SK-N-SH treated with all-trans-retinoic acid at 6 μM for 48 hours (cell line): ENCODE measurements around the gene RMND1.
A peak's percentile ranks its signal among the peaks of the same experiment; 100 is the strongest.

Experiments
- ATAC-seq: fragments of 200-7000 bp; cut with Tn5 transposase; 3 replicates; pipeline ENCODE4 v1.9.1; 2020; ENCODE audit warnings: mild to moderate bottlenecking, moderate library complexity
- ARNTL ChIP-seq: fragments of 450-650 bp; formaldehyde crosslinking; IDR thresholded peaks from 2 replicates; pipeline ENCODE4 v1.5.0; 2020; ENCODE audit warnings: low read depth, mild to moderate bottlenecking, moderate library complexity, borderline replicate concordance
- BACH2 ChIP-seq: fragments of 250-450 bp; sonication (Bioruptor Pico); IDR thresholded peaks from 2 replicates; pipeline ENCODE4 v1.9.0; 2021; ENCODE audit warnings: mild to moderate bottlenecking, borderline replicate concordance
- CREB5 ChIP-seq: fragments of 250-450 bp; sonication (Bioruptor Pico); IDR thresholded peaks from 2 replicates; pipeline ENCODE4 v1.5.1; 2020; ENCODE audit warnings: low read depth, mild to moderate bottlenecking, moderate library complexity
- CSDC2 ChIP-seq: fragments of 250-450 bp; sonication (Bioruptor Pico); IDR thresholded peaks from 2 replicates; pipeline ENCODE4 v1.5.0; 2020; ENCODE audit warnings: mild to moderate bottlenecking, moderate library complexity
- CSRNP3 ChIP-seq: fragments of 250-450 bp; sonication (Bioruptor Pico); IDR thresholded peaks from 2 replicates; pipeline ENCODE4 v1.5.1; 2021; ENCODE audit warnings: mild to moderate bottlenecking, moderate library complexity
- GLIS3 ChIP-seq: fragments of 250-450 bp; sonication (Bioruptor Pico); IDR thresholded peaks from 2 replicates; pipeline ENCODE4 v1.5.0; 2020; ENCODE audit warnings: mild to moderate bottlenecking, moderate library complexity
- ISL1 ChIP-seq: fragments of 250-450 bp; sonication (Bioruptor Pico); IDR thresholded peaks from 2 replicates; pipeline ENCODE4 v2.1.2; 2022; ENCODE audit warnings: mild to moderate bottlenecking, moderate library complexity
- OSR1 ChIP-seq: fragments of 250-450 bp; sonication (Bioruptor Pico); IDR thresholded peaks from 2 replicates; pipeline ENCODE4 v1.8.0; 2022; ENCODE audit warnings: moderate library complexity, mild to moderate bottlenecking, inconsistent platforms
- PPARA ChIP-seq: fragments of 250-450 bp; sonication (Bioruptor Pico); IDR thresholded peaks from 2 replicates; pipeline ENCODE4 v1.5.0; 2020; ENCODE audit warnings: mild to moderate bottlenecking, borderline replicate concordance
- RARB ChIP-seq: fragments of 250-450 bp; sonication (Bioruptor Pico); IDR thresholded peaks from 2 replicates; pipeline ENCODE4 v1.8.0; 2021; ENCODE audit warnings: mild to moderate bottlenecking, moderate library complexity
- SNAI2 ChIP-seq: fragments of 250-450 bp; sonication (Bioruptor Pico); IDR thresholded peaks from 2 replicates; pipeline ENCODE4 v1.5.0; 2020; ENCODE audit warnings: mild to moderate bottlenecking, moderate library complexity
- TCF4 ChIP-seq: fragments of 250-450 bp; sonication (Bioruptor Pico); IDR thresholded peaks from 2 replicates; pipeline ENCODE4 v1.8.0; 2021; ENCODE audit warnings: mild to moderate bottlenecking, moderate library complexity, borderline replicate concordance
- TOX ChIP-seq: fragments of 250-450 bp; sonication (Bioruptor Pico); IDR thresholded peaks from 2 replicates; pipeline ENCODE4 v1.8.0; 2021; ENCODE audit warnings: mild to moderate bottlenecking, moderate library complexity, borderline replicate concordance
- TSHZ2 ChIP-seq: fragments of 250-450 bp; sonication (Bioruptor Pico); IDR thresholded peaks from 2 replicates; pipeline ENCODE4 v1.5.0; 2020; ENCODE audit warnings: mild to moderate bottlenecking, moderate library complexity
- ZFP3 ChIP-seq: fragments of 250-450 bp; sonication (Bioruptor Pico); IDR thresholded peaks from 2 replicates; pipeline ENCODE4 v1.5.0; 2020; ENCODE audit warnings: mild to moderate bottlenecking, moderate library complexity
- ZFP30 ChIP-seq: fragments of 450-650 bp; formaldehyde crosslinking; IDR thresholded peaks from 2 replicates; pipeline ENCODE4 v1.5.0; 2022; ENCODE audit warnings: mild to moderate bottlenecking, moderate library complexity
- ZNF565 ChIP-seq: fragments of 450-650 bp; formaldehyde crosslinking; conservative IDR thresholded peaks from 2 replicates; pipeline ENCODE4 v1.5.0; 2020; ENCODE audit warnings: low read depth, mild to moderate bottlenecking, moderate library complexity
- ZNF70 ChIP-seq: fragments of 450-650 bp; formaldehyde crosslinking; IDR thresholded peaks from 2 replicates; pipeline ENCODE4 v1.5.0; 2020; ENCODE audit warnings: mild to moderate bottlenecking, moderate library complexity
- ZNF8 ChIP-seq: fragments of 450-650 bp; formaldehyde crosslinking; IDR thresholded peaks from 2 replicates; pipeline ENCODE4 v1.5.0; 2020; ENCODE audit warnings: mild to moderate bottlenecking, moderate library complexity
- TF ChIP-seq, protein P1 (sequence below): fragments of 250-450 bp; sonication (Bioruptor Pico); IDR thresholded peaks from 2 replicates; pipeline ENCODE4 v1.8.0; 2020; ENCODE audit warnings: mild to moderate bottlenecking, moderate library complexity, borderline replicate concordance
- TF ChIP-seq, protein P2 (sequence below): fragments of 250-450 bp; sonication (Bioruptor Pico); IDR thresholded peaks from 2 replicates; pipeline ENCODE4 v1.8.0; 2021; ENCODE audit warnings: low read depth, mild to moderate bottlenecking, moderate library complexity, borderline replicate concordance

Gene RMND1

DNA sequence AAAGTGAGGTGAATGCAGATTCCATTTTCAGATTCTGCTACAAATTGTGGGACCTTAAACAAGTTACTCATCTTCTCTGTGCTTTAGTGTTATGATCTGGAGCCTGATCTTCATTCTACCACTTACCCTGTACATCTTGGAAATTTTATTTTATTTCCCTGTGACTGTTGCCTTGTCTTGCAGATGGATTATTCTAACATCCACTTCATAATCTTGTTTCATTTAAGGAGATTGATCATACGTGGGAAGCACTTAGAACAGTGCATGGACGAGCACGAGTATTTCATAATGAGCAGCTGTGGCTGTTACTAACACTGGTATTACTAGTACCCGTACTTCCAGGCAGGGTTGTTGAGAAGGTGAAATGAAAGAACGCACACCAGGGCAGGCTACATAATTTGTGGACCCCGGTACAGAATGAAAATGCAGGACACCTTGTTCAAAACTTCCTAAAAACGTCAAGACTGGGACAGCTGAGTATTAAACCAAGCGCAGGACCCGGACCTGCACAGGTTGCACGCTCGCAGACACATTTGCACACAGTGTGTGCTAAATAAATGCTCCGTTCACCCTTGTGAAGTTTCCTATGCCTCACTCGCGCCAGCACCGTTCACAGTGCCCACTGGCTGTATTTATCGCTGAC is 41.4 kb upstream of the RMND1 start:
- TF ChIP-seq ZFP3 (CRISPR knock-in tag) = no peak
- no peak for TF ChIP-seq ZFP30 (CRISPR knock-in tag)
- no peak for TF ChIP-seq OSR1 (CRISPR knock-in tag)
- TF ChIP-seq, protein P1, sequence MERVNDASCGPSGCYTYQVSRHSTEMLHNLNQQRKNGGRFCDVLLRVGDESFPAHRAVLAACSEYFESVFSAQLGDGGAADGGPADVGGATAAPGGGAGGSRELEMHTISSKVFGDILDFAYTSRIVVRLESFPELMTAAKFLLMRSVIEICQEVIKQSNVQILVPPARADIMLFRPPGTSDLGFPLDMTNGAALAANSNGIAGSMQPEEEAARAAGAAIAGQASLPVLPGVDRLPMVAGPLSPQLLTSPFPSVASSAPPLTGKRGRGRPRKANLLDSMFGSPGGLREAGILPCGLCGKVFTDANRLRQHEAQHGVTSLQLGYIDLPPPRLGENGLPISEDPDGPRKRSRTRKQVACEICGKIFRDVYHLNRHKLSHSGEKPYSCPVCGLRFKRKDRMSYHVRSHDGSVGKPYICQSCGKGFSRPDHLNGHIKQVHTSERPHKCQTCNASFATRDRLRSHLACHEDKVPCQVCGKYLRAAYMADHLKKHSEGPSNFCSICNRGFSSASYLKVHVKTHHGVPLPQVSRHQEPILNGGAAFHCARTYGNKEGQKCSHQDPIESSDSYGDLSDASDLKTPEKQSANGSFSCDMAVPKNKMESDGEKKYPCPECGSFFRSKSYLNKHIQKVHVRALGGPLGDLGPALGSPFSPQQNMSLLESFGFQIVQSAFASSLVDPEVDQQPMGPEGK (CRISPR knock-in tag) = no peak
- no peak for TF ChIP-seq GLIS3
- no peak for TF ChIP-seq TCF4
- no peak for TF ChIP-seq PPARA (CRISPR knock-in tag)
- no peak for TF ChIP-seq CSRNP3 (CRISPR knock-in tag)
- no peak for TF ChIP-seq TOX
- no peak for TF ChIP-seq SNAI2
- TF ChIP-seq ZNF565 (CRISPR knock-in tag) = no peak
- TF ChIP-seq TSHZ2 = no peak
- TF ChIP-seq RARB (CRISPR knock-in tag) = no peak
- no peak for TF ChIP-seq CSDC2
- no peak for TF ChIP-seq BACH2 (CRISPR knock-in tag)
- peak; percentile 76 for ATAC-seq

DNA sequence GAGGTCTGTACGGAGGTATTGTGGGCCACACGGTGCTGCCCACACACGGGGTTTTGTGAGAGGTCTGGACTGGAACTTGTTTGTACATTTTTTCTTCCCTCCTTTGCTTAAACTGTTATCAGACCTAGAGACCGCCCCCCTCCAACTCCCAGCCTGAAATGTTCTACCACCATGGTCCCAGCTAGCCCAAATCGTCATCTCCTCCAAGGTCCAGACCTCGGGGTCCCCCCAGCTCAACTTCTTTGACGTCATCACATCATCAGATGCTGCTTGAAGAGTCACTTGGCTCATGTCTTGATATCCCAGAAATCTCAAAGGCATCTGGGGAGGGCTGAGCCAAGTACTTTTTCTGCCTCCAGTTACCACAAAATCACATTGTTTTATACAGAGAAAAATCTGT is 39.1 kb upstream of the RMND1 start:
- ATAC-seq = no peak
- TF ChIP-seq, protein P2, sequence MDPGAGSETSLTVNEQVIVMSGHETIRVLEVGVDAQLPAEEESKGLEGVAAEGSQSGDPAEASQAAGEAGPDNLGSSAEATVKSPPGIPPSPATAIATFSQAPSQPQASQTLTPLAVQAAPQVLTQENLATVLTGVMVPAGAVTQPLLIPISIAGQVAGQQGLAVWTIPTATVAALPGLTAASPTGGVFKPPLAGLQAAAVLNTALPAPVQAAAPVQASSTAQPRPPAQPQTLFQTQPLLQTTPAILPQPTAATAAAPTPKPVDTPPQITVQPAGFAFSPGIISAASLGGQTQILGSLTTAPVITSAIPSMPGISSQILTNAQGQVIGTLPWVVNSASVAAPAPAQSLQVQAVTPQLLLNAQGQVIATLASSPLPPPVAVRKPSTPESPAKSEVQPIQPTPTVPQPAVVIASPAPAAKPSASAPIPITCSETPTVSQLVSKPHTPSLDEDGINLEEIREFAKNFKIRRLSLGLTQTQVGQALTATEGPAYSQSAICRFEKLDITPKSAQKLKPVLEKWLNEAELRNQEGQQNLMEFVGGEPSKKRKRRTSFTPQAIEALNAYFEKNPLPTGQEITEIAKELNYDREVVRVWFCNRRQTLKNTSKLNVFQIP (CRISPR knock-in tag) = no peak
- TF ChIP-seq, all 23 proteins: peak for 0

- no peak for ATAC-seq
- no peak for TF ChIP-seq ZNF70 (CRISPR knock-in tag)
- no peak for TF ChIP-seq CREB5 (CRISPR knock-in tag)
- no peak for TF ChIP-seq TOX
- TF ChIP-seq ZNF8 = no peak
- no peak for TF ChIP-seq TCF4
- TF ChIP-seq ZFP30 (CRISPR knock-in tag) = no peak
- TF ChIP-seq BACH2 (CRISPR knock-in tag) = no peak
- no peak for TF ChIP-seq RARB (CRISPR knock-in tag)
- TF ChIP-seq OSR1 (CRISPR knock-in tag) = no peak
- no peak for TF ChIP-seq ZNF565 (CRISPR knock-in tag)
- TF ChIP-seq CSDC2 = no peak
- no peak for TF ChIP-seq PPARA (CRISPR knock-in tag)
- no peak for TF ChIP-seq TSHZ2
- no peak for TF ChIP-seq ARNTL (CRISPR knock-in tag)
- TF ChIP-seq, protein P1 (CRISPR knock-in tag) = no peak
- TF ChIP-seq CSRNP3 (CRISPR knock-in tag) = no peak
- no peak for TF ChIP-seq ZFP3 (CRISPR knock-in tag)
- no peak for TF ChIP-seq ISL1 (CRISPR knock-in tag)
Measured at GRCh38 chr6:151488226-151488625, 36.3 kb upstream of the RMND1 start.
